Measurements from ENCODE around the gene ZNF500.
"Not testable (repeated sequence)": the region's sequence is repeated elsewhere in the genome, so short reads cannot be mapped to it uniquely, and the experiment has no call there.

Gene ZNF500

GRCh38 chr16:4738370-4738769 is 28.6 kb downstream of the ZNF500 start:
- not testable (repeated sequence) for DNase-seq

DNA sequence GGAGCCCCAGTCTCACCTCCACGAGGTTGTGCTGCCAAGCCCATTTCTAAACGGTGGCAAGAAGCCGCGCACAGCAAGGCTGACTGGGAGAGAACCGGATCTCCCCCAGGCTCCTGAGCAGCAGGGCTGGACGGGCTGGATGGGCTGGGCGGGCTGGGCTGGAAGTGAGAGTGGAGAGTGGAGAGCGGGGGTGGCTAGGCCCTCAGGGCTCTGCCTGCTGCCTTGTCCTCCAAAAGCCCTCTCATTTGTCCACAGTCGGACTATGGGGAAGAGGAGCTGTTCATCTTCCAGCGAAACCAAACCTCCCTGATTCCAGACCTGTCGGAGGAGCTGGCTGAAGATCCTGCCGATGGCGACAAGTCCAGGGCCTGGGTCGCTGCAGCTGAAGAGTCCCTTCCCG is 29.4 kb downstream of the ZNF500 start:
- DNase-seq: no peak

- DNase-seq: no peak
Measured at GRCh38 chr16:4736546-4736945, 30.4 kb downstream of the ZNF500 start.

DNA sequence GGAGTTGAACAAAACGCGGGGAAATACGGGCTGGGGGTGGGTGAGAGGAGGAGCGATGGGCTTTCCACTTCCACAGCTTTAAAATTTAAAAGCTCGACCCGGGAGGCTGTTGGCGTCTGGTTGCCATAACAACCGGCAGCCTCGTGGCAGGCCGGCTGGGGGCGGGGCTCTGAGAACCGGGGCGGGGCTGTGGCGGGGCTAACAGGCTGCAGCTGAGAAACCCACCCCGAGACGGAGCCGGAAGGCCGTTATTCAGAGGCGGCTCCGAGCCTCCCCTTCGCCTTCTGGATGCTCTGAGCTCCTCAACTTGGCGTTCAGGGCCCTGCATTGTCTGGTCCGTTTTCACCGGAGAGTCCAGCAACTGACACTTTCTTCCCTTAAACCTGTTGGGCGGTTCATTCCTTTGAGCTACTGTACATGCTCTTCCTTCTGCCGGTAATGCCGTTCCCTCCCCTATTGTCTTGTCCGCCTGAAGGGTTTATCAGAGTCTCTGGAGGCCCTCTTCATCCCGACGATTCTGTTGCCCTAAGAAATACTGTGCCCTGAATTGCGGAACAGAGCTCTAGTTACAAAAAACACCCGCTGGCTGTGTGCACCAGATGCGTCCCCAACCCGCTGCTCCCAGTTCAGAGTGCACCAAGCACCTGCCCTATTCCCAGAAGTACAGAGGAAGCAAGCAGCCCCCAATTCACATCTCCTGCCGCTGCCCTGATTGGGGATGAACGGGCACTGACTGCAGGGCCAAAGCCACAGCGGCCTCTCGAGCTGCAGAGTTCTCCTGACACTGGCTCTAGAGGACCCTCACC is 32.0 kb downstream of the ZNF500 start:
- DNase-seq: peak; percentile 85 to 95 (median 94)

- DNase-seq: peak; percentile 97 to 98 (median 97)
Measured at GRCh38 chr16:4734063-4734729, 32.8 kb downstream of the ZNF500 start, which contains the start of the genes ANKS3 and DNAAF8. TSS of gene ANKS3 (minus strand) at chr16:4734271. CDS start at chr16:4730149, 4,122 bp downstream. TSS of gene DNAAF8 (plus strand) at chr16:4734537. CDS start at chr16:4736515, 1,978 bp downstream.

DNA sequence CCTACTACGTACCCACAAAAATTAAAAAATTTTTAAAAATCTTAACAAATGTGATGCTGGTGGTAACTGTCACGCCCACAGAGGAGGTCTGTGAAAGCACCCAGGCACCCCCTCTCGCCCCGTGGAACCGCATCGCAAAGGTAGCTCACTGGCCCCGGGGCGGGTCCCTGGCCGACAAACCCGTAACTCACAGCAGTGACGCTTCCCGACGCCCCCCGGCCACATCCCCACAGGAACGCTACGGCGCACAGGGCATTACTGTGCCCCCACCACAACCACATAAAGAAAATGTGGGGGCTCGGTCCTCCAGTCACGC is 33.3 kb downstream of the ZNF500 start:
- DNase-seq: peak in 1 of 3 donors; percentile 20

GRCh38 chr16:4733211-4733742 is 33.7 kb downstream of the ZNF500 start:
- DNase-seq: no peak

GRCh38 chr16:4729876-4730275 is 37.1 kb downstream of the ZNF500 start:
- no peak for DNase-seq

GRCh38 chr16:4728676-4729075 is 38.3 kb downstream of the ZNF500 start:
- DNase-seq: no peak

DNA sequence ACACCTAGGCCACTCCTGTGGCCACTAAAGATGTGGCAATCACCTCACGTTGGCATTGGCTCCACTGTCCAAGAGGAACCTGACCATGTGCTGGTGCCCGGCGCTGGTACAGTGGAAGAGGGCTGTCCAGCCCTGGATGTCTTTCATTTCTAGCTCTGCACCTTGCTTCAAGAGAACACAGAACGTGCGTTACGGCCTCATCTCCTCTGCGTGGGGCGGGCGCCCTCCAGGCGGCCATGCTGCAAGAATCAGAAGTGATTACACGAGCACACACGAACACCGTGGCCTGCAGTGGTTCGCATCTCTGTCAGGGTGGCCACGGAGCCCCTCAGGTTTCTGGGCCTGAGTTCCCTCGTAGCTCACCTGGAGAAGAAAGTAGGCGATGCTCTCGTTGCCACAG is 40.3 kb downstream of the ZNF500 start:
- DNase-seq: no peak

DNA sequence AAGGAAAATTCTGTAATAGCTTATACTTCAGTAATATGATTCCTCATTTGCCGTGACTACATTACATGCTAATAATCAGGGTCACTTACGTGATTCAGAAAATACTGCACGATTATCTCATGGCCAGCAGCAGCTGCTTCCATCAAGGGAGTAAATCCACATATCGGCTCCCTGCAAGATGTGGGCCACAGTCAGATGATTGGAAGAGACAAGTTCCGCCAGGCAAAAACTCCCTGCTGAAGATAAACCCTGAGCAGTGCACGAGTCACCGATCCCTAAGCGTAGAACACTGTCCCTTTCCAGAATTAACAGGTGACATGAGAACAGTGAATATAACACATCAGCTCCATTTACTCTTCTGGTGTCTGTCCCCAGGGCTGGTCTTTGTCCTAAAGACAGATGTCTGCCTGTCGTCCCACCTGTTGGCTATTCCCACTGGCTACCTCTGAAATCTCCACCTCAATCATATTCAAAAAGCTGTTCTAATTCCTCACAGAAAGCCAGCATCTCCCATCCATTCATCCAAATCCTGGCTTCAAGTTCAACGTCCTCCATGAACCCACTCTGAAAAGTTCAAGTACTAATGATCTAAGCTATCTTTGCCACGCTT is 42.2 kb downstream of the ZNF500 start:
- no peak for DNase-seq

GRCh38 chr16:4723071-4723767 is 43.7 kb downstream of the ZNF500 start:
- no peak for DNase-seq

GRCh38 chr16:4718466-4718865 is 48.5 kb downstream of the ZNF500 start:
- no peak for DNase-seq

DNA sequence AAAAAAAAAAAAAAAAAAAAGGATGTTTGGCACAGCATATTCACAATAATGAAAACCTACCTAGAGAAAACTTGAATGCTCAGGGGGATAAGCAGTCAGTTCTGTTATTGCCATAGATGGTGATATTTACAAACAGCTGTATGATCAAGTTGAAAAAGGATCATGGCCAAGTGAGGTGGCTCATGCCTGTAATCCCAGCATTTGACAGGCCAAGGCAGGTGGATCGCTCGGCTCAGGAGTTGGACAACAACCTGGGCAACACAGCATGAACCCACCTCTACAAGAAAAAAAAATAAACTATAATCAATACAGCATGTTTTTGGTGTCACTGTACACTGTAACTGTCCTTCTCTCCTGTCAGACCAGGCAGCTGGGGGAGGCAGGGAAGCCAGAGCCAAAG is 52.0 kb downstream of the ZNF500 start:
- no peak for DNase-seq

GRCh38 chr16:4713663-4714501 is 53.1 kb downstream of the ZNF500 start:
- no peak for DNase-seq

DNA sequence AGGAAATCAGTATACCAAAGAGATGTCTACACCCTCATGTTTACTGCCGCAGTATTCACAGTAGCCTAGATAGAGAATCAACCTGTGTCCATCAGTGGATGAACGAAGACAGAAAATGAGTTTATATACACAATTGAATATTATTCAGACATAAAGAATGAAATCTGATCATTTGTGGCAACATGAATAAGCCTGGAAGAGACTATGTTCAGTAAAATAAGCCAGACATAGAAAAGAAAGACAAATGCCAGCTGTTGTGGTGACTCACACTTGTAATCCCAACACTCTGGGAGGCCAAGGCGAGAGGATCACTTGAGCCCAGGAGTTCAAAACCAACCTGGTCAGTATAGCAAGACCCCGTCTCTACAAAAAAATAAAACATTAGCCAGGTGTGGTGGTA is 57.5 kb downstream of the ZNF500 start:
- no peak for DNase-seq

GRCh38 chr16:4706871-4707270 is 60.1 kb downstream of the ZNF500 start:
- no peak for DNase-seq

GRCh38 chr16:4704913-4705312 is 62.0 kb downstream of the ZNF500 start:
- DNase-seq: no peak

GRCh38 chr16:4704491-4704890 is 62.5 kb downstream of the ZNF500 start:
- DNase-seq: no peak

- DNase-seq: no peak
Measured at GRCh38 chr16:4703906-4704305, 63.1 kb downstream of the ZNF500 start.

GRCh38 chr16:4702466-4702808 is 64.5 kb downstream of the ZNF500 start:
- no peak for DNase-seq

DNA sequence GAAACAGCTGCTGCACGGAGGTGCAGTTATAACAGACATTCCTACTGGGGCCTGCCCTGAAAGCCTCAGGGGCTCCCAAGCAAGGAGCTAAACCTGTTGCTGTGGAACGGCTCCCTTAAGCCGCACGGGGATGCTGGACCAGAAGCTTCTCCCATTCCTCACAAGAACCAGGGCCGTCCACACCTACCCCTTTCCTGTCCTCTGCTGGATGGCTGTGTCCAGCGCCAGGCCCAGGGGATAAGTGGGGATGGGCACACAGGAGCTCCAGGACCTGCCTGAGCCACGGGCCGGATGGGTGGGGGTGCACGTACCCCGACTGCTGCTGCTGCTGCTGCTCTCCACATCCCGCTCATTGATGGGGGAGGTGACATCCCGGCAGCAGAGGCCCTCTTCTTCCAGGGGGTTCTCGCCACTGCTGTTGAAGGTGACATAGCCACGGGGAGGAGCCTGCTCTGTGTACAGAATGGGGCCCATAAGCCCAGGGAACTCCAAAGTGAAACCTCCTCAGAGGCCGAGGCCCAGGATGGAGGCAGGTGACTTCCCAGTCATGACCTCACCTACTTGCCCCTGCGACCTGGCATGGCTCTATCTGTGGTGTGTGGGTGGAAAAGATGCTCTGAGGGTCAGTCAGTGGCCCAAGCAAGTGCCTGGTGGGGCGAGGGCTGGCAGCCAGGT is 65.0 kb downstream of the ZNF500 start:
- DNase-seq: no peak
